ENCODE data around the gene LPO.

The LPO gene

DNA sequence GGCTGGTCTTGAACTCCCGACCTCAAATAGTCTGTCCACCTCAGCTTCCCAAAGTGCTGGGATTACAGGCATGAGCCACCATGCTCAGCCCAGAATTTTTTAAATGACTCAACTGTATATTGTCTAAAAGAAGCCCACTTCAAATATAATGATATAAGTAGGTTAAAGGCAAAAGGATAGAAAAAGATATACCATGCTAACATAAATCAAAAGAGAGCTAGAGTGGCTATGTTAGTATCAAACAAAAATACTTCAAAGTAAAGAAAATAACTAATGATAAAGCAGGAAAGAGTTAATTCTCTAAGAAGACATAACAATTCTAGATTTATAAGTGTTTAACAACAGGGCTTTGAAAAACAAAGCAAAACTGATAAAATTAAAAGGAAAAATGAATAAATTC, 55.6 kb downstream of the LPO start:
- Mint-ChIP-seq H3K36me3 (ENCODE audit: low read depth) (no peaks in the 10 kb centered on the region), H3K27ac (no peak overlapping the region), H3K4me1 (no peaks in the 10 kb centered on the region)

DNA sequence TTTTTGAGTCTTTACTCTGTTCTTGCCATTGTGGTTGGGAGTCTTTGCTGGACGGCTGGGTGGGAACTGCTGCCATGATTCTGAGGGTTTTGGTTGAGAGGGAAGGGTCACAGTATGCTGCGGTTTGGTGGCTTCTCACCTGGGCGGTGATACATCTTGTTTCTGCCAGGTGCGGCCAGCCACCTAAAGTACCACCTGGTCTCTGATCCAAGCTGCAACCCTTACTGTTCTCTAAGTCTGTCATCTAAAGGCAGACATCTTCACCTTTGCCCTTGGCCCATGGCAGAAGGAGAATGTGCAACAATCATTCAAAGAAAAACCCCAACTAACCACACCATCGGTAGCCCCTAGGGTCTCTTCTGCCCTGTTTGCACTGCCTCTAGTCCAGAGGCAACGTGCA, 62.0 kb downstream of the LPO start:
- H3K27me3 Mint-ChIP-seq (ENCODE audit: low read depth) = no peaks in the 10 kb centered on the region
- peaks cover 6% of the 10 kb centered on the region for H3K9me3 Mint-ChIP-seq
- H3K27ac Mint-ChIP-seq = no peak overlapping the region
- TF ChIP-seq, protein P1, sequence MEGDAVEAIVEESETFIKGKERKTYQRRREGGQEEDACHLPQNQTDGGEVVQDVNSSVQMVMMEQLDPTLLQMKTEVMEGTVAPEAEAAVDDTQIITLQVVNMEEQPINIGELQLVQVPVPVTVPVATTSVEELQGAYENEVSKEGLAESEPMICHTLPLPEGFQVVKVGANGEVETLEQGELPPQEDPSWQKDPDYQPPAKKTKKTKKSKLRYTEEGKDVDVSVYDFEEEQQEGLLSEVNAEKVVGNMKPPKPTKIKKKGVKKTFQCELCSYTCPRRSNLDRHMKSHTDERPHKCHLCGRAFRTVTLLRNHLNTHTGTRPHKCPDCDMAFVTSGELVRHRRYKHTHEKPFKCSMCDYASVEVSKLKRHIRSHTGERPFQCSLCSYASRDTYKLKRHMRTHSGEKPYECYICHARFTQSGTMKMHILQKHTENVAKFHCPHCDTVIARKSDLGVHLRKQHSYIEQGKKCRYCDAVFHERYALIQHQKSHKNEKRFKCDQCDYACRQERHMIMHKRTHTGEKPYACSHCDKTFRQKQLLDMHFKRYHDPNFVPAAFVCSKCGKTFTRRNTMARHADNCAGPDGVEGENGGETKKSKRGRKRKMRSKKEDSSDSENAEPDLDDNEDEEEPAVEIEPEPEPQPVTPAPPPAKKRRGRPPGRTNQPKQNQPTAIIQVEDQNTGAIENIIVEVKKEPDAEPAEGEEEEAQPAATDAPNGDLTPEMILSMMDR (IDR thresholded peaks at IDR 0.05; ENCODE audit: unreplicated experiment in 3 of 3) = no peak
- no peaks in the 10 kb centered on the region for H3K36me3 Mint-ChIP-seq (ENCODE audit: low read depth)
- H3K4me1 Mint-ChIP-seq = peaks cover 8% of the 10 kb centered on the region
- H3K4me3 Mint-ChIP-seq = no peak overlapping the region

More for the DNA sequence above, 55.6 kb downstream of the LPO start:
- H3K9me3 Mint-ChIP-seq = peaks cover 3% of the 10 kb centered on the region
- no peak overlapping the region for H3K4me3 Mint-ChIP-seq
- H3K27me3 Mint-ChIP-seq (ENCODE audit: low read depth) = peaks cover 10% of the 10 kb centered on the region
- TF ChIP-seq, protein P1 (IDR thresholded peaks at IDR 0.05; ENCODE audit: unreplicated experiment in 3 of 3) = no peak

DNA sequence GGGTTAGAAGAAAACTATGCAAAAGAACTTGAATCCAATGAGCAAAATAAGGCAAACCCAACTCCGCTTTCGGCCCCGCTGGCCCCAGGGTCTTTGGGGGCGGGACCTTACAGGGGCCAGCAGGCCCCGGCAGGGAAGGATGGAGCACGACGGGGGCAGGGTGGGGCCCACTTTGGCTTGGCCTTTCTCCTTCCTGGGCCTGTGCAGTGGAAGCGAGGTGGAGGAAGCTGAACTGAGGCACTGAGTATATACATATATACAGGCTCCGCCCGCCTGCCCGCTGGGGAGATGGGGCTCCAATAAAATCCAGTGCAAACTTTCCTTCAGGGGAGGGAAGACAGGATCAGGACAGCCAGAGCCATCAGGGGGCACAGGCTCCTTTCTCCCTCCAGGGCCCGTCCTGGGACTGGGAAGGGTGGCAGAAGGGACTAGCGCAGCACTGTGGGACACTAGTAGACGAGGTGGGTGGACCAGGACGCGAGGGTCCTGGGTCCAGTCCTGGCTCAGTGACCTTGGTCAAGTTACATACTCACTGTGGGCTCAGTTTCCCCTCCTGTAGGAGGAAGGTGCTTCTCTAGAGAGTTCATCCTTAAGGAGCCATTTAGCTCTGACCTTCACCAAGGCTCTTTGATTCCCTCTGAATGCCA, 63.2 kb downstream of the LPO start:
- TF ChIP-seq, protein P1 (IDR thresholded peaks at IDR 0.05; ENCODE audit: unreplicated experiment in 3 of 3) = no peak
- H3K4me3 Mint-ChIP-seq = no peak overlapping the region
- H3K9me3 Mint-ChIP-seq = peaks cover 3% of the 10 kb centered on the region
- peaks cover 8% of the 10 kb centered on the region for H3K4me1 Mint-ChIP-seq
- no peaks in the 10 kb centered on the region for H3K36me3 Mint-ChIP-seq (ENCODE audit: low read depth)
- H3K27me3 Mint-ChIP-seq (ENCODE audit: low read depth) = no peaks in the 10 kb centered on the region
- H3K27ac Mint-ChIP-seq = no peak overlapping the region

DNA sequence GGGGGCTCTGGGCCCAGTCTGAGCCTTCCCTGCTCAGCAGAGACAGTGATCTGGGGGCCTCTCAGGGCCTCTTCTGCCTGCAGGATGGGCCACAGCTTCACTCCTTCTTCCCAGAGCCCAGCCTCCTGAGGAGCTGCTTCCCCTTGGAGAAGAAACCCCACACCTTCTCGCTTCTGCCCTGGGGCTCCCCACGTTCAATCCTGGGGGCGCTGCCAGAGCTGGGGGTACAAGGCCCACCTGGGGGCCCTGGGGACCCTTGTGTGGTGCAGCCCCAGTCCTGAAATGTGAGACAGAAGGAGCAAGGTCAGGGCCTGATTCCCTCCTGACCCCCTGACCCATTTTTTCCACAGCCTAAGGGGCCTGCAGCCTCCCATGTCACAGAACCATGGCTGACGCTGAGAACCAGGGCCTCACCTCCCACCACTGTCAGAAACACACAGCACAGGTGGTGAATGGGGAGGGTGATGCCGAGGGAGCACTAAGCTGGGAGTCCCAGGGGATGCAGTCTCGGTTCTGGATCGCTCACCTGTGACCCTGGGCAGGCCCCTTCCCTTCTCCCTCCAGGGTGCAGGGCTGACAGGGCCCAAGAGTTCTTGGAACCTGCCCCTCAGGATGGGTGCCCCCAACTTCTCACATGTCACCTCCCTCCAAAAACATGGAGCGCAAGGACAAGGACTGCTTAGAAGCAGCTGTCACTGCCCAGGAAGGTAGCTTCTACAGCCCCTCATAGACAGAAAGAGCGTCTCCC, 64.0 kb downstream of the LPO start:
- Mint-ChIP-seq H3K27ac (no peak overlapping the region), H3K4me1 (peaks cover 8% of the 10 kb centered on the region)

DNA sequence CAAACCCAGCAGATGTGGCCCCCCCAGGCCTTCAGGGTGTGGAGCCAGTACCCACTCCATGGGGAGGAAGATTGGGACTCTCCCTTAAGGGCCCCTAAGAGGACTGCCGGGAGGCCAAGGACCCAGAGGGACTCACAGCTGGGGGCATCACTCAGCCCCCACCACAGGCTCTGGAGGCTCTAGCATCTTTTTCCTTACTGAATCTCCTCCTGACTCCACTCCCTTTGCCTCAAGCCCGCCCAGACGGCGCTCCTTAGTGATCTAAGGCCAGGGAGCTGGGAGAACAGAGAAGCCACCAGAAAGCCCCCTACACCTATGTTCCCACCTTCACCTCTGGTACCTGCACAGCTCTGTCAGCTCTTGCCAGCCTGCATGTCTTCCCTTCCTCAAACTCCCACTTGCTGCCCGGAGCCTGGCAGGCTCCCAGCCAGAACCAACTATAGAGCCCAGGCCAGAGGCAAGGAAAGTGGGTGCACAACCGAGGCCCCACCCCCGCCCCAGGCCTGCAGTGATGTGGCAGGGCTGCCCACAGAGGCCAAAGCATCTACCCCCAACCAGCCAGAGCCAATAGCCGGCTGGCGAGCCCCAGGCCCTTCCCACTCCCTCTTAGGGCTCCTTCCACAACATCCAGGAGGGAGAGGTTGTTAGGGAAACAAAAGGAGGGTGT, 64.7 kb downstream of the LPO start:
- Mint-ChIP-seq H3K9me3 (peaks cover 3% of the 10 kb centered on the region), H3K27me3 (ENCODE audit: low read depth) (peaks cover 4% of the 10 kb centered on the region), H3K4me1 (peaks cover 8% of the 10 kb centered on the region), H3K36me3 (ENCODE audit: low read depth) (no peaks in the 10 kb centered on the region), H3K4me3 (no peak overlapping the region), H3K27ac (no peak overlapping the region)
- TF ChIP-seq, protein P1 (IDR thresholded peaks at IDR 0.05; ENCODE audit: unreplicated experiment in 3 of 3) = no peak

More for the DNA sequence above, 64.0 kb downstream of the LPO start:
- Mint-ChIP-seq H3K36me3 (ENCODE audit: low read depth) (no peaks in the 10 kb centered on the region), H3K4me3 (no peak overlapping the region), H3K27me3 (ENCODE audit: low read depth) (peaks cover 1% of the 10 kb centered on the region), H3K9me3 (peaks cover 3% of the 10 kb centered on the region)
- TF ChIP-seq, protein P1 (IDR thresholded peaks at IDR 0.05; ENCODE audit: unreplicated experiment in 3 of 3) = no peak

All from nephron (organoid).